Measurements from ENCODE around the gene NPDC1. TPM values are rescaled to one million over a fixed set of nuclear protein-coding genes. Genes with fewer than 3 reads are reported as not detected.
A peak's percentile ranks its signal among the peaks of the same experiment; 100 is the strongest.

NPDC1 gene
- total RNA-seq, 1 experiment from 2014 or later: 89.8 TPM

DNA sequence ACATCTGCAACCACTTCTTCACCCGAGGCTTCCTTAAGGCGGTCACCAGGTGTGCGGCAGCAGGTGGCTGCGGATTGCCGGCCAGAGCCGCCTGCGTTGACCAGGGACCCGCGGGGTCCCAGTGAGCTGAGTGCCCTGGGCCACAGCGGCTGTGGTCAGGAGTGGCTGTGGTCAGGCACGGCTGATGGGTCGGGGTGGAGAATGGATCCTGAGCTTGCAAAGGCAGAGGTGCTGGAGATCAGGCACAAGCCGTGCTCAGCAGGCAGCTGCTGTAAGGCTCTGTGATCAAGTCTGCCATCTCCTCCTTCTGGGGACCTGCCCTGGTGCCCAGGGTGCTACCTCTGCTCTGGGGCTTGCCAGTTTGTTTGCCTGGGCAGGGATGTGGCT is 33.4 kb upstream of the NPDC1 start:
- no peaks in the 10 kb centered on the region for H3K27me3 ChIP-seq (ENCODE audit: insufficient read depth, low read depth)
- POLR2A ChIA-PET (ENCODE audit: unreplicated experiment): no interaction called here
- H2AFZ ChIP-seq: no peak overlapping the region
- no peaks in the 10 kb centered on the region for H3K9me2 ChIP-seq (ENCODE audit: insufficient read depth)
- no peak overlapping the region for H3K4me2 ChIP-seq
- CTCF ChIA-PET: no interaction called here
- H3K4me3 ChIP-seq: no peak overlapping the region
- TF ChIP-seq EZH2 (IDR thresholded peaks at IDR 0.05; ENCODE audit: low read depth): no peak
- TF ChIP-seq, protein P1, sequence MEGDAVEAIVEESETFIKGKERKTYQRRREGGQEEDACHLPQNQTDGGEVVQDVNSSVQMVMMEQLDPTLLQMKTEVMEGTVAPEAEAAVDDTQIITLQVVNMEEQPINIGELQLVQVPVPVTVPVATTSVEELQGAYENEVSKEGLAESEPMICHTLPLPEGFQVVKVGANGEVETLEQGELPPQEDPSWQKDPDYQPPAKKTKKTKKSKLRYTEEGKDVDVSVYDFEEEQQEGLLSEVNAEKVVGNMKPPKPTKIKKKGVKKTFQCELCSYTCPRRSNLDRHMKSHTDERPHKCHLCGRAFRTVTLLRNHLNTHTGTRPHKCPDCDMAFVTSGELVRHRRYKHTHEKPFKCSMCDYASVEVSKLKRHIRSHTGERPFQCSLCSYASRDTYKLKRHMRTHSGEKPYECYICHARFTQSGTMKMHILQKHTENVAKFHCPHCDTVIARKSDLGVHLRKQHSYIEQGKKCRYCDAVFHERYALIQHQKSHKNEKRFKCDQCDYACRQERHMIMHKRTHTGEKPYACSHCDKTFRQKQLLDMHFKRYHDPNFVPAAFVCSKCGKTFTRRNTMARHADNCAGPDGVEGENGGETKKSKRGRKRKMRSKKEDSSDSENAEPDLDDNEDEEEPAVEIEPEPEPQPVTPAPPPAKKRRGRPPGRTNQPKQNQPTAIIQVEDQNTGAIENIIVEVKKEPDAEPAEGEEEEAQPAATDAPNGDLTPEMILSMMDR (conservative IDR thresholded peaks at IDR 0.05): no peak
- no peaks in the 10 kb centered on the region for H3K79me2 ChIP-seq (ENCODE audit: low read depth)
- H3K27ac ChIP-seq: no peak overlapping the region
- no peak for DNase-seq
- H3K4me1 ChIP-seq (replicated peaks; ENCODE audit: insufficient read depth): peaks cover 17% of the 10 kb centered on the region
- intact Hi-C loops (cut with micrococcal nuclease; ENCODE audit: unreplicated experiment): no loop called here
- H3K36me3 ChIP-seq (ENCODE audit: low read depth): no peaks in the 10 kb centered on the region
- peaks cover 29% of the 10 kb centered on the region for H3F3A ChIP-seq (ENCODE audit: insufficient read depth, low read depth)
- BruUV-seq (replicated peaks): no TSS peak
- H3K9me3 ChIP-seq (ENCODE audit: insufficient read depth, low read depth): no peaks in the 10 kb centered on the region
- no peaks in the 10 kb centered on the region for H4K20me1 ChIP-seq (ENCODE audit: insufficient read depth)

GRCh38 chr9:137078701-137079400 is 32.9 kb upstream of the NPDC1 start:
- no peaks in the 10 kb centered on the region for H3K9me2 ChIP-seq (ENCODE audit: insufficient read depth)
- H3K27me3 ChIP-seq (ENCODE audit: insufficient read depth, low read depth): no peaks in the 10 kb centered on the region
- peak in 1 of 2 experiments; percentile 12 for DNase-seq
- TF ChIP-seq, protein P1 (conservative IDR thresholded peaks at IDR 0.05): no peak
- TF ChIP-seq EZH2 (IDR thresholded peaks at IDR 0.05; ENCODE audit: low read depth): no peak
- intact Hi-C loops (cut with micrococcal nuclease; ENCODE audit: unreplicated experiment): no loop called here
- H3K27ac ChIP-seq: no peak overlapping the region
- POLR2A ChIA-PET (ENCODE audit: unreplicated experiment): no interaction called here
- no peaks in the 10 kb centered on the region for H3K79me2 ChIP-seq (ENCODE audit: low read depth)
- CTCF ChIA-PET: interaction anchor here (0.6 kb wide), 1 partner anchor 11 kb away, joined by 7 read pairs; no protein-coding TSS in a partner anchor
- BruUV-seq (replicated peaks): no TSS peak
- H3K36me3 ChIP-seq (ENCODE audit: low read depth): no peaks in the 10 kb centered on the region
- H3K4me3 ChIP-seq: no peak overlapping the region
- H3K9me3 ChIP-seq (ENCODE audit: insufficient read depth, low read depth): no peaks in the 10 kb centered on the region
- peaks cover 26% of the 10 kb centered on the region for H3F3A ChIP-seq (ENCODE audit: insufficient read depth, low read depth)
- H2AFZ ChIP-seq: no peak overlapping the region
- H4K20me1 ChIP-seq (ENCODE audit: insufficient read depth): no peaks in the 10 kb centered on the region
- peaks cover 12% of the 10 kb centered on the region for H3K4me1 ChIP-seq (replicated peaks; ENCODE audit: insufficient read depth)
- peak overlapping the region; percentile 86; the same call in 1 of the 2 replicates for H3K4me2 ChIP-seq

- POLR2A ChIA-PET (ENCODE audit: unreplicated experiment): no interaction called here
- Histone ChIP-seq H3K27ac (no peak overlapping the region), H3K36me3 (ENCODE audit: low read depth) (no peaks in the 10 kb centered on the region), H3K27me3 (ENCODE audit: insufficient read depth, low read depth) (no peaks in the 10 kb centered on the region), H3K4me2 (peak overlapping the region; percentile 86), H3K4me1 (replicated peaks; ENCODE audit: insufficient read depth) (peaks cover 3% of the 10 kb centered on the region), H3K9me3 (ENCODE audit: insufficient read depth, low read depth) (no peaks in the 10 kb centered on the region), H3K4me3 (peak overlapping the region; percentile 66), H3K79me2 (ENCODE audit: low read depth) (no peaks in the 10 kb centered on the region), H2AFZ (peak overlapping the region; percentile 79; the same call in 1 of the 2 replicates), H3F3A (ENCODE audit: insufficient read depth, low read depth) (peaks cover 24% of the 10 kb centered on the region), H4K20me1 (ENCODE audit: insufficient read depth) (no peaks in the 10 kb centered on the region), H3K9me2 (ENCODE audit: insufficient read depth) (no peaks in the 10 kb centered on the region)
- TF ChIP-seq, protein P1 (conservative IDR thresholded peaks at IDR 0.05): no peak
- TF ChIP-seq EZH2 (IDR thresholded peaks at IDR 0.05; ENCODE audit: low read depth): no peak
- intact Hi-C loops (cut with micrococcal nuclease; ENCODE audit: unreplicated experiment): no loop called here
- peak in 1 of 2 experiments; percentile 29 for DNase-seq
- TSS peak; percentile 25 for BruUV-seq (replicated peaks)
- CTCF ChIA-PET: interaction anchor here (0.6 kb wide), 2 partner anchors 10 to 48 kb away, joined by 3 to 7 read pairs; no protein-coding TSS in a partner anchor
Measured at GRCh38 chr9:137077758-137078693, 32.0 kb upstream of the NPDC1 start.
